Right hindlimb (tissue), 1 donor: ENCODE data around the gene FOXP1.

Source experiments
- DNase-seq: peaks from one replicate; pipeline ENCODE4 v3.0.0-alpha.2; 2018

FOXP1 gene

GRCh38 chr3:71160785-71161546 lies 422.6 kb downstream of the FOXP1 start:
- DNase-seq = no peak

- no peak for DNase-seq
Measured at GRCh38 chr3:71156062-71156665, 427.4 kb downstream of the FOXP1 start.

GRCh38 chr3:71154846-71155245 lies 428.7 kb downstream of the FOXP1 start:
- DNase-seq = no peak

- DNase-seq = no peak
Measured at GRCh38 chr3:71153713-71154112, 429.8 kb downstream of the FOXP1 start.

GRCh38 chr3:71152892-71153265 lies 430.6 kb downstream of the FOXP1 start:
- no peak for DNase-seq

- DNase-seq = no peak
Measured at GRCh38 chr3:71152039-71152891, 431.3 kb downstream of the FOXP1 start.

- DNase-seq = no peak
Measured at GRCh38 chr3:71149959-71150954, 433.3 kb downstream of the FOXP1 start.

GRCh38 chr3:71148455-71149060 lies 435.0 kb downstream of the FOXP1 start:
- no peak for DNase-seq

GRCh38 chr3:71146673-71147072 lies 436.9 kb downstream of the FOXP1 start:
- no peak for DNase-seq

- DNase-seq = no peak
Measured at GRCh38 chr3:71145954-71146353, 437.6 kb downstream of the FOXP1 start.

- DNase-seq = no peak
Measured at GRCh38 chr3:71144525-71145253, 438.8 kb downstream of the FOXP1 start.

- DNase-seq = no peak
Measured at GRCh38 chr3:71143493-71143892, 440.0 kb downstream of the FOXP1 start.

- DNase-seq = no peak
Measured at GRCh38 chr3:71142441-71143161, 440.9 kb downstream of the FOXP1 start.

- DNase-seq = no peak
Measured at GRCh38 chr3:71140477-71140876, 443.1 kb downstream of the FOXP1 start.

- no peak for DNase-seq
Measured at GRCh38 chr3:71139496-71139895, 444.0 kb downstream of the FOXP1 start.

- DNase-seq = no peak
Measured at GRCh38 chr3:71138410-71138809, 445.1 kb downstream of the FOXP1 start.

GRCh38 chr3:71136276-71136675 lies 447.3 kb downstream of the FOXP1 start:
- no peak for DNase-seq

GRCh38 chr3:71135373-71136088 lies 448.0 kb downstream of the FOXP1 start:
- DNase-seq = no peak

- DNase-seq = no peak
Measured at GRCh38 chr3:71134521-71134920, 449.0 kb downstream of the FOXP1 start.

GRCh38 chr3:71133865-71134264 lies 449.7 kb downstream of the FOXP1 start:
- no peak for DNase-seq
